ENCODE results near the gene ARHGEF11.

DNA sequence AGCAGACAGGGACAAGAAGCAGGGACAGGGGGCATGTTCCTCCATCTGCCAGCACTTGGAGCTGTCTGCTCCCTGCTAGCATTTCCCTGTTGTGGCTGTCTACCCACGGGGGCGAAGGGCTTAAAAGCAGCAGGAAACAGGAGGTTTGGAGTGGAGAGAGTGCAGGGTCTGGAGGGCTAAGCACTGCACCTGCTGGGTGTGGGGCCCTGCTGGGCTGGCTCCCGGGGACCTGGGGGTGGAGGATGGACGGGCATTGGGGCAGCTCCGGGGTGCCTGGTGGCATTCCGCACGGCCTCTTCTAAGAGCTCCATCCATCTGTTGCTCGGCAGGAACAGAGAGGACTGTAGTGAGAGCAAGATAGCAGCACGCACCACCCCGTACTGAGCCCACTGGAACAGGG is 103.9 kb downstream of the ARHGEF11 start:
- TF ChIP-seq, protein P1, sequence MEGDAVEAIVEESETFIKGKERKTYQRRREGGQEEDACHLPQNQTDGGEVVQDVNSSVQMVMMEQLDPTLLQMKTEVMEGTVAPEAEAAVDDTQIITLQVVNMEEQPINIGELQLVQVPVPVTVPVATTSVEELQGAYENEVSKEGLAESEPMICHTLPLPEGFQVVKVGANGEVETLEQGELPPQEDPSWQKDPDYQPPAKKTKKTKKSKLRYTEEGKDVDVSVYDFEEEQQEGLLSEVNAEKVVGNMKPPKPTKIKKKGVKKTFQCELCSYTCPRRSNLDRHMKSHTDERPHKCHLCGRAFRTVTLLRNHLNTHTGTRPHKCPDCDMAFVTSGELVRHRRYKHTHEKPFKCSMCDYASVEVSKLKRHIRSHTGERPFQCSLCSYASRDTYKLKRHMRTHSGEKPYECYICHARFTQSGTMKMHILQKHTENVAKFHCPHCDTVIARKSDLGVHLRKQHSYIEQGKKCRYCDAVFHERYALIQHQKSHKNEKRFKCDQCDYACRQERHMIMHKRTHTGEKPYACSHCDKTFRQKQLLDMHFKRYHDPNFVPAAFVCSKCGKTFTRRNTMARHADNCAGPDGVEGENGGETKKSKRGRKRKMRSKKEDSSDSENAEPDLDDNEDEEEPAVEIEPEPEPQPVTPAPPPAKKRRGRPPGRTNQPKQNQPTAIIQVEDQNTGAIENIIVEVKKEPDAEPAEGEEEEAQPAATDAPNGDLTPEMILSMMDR (IDR thresholded peaks at IDR 0.05), result no peak
- TF ChIP-seq ZFX (IDR thresholded peaks at IDR 0.05; ENCODE audit: borderline replicate concordance), result no peak

Measured in 22Rv1 (cell line).